ENCODE measurements around the gene BTBD16. TPM values are rescaled to one million over a fixed set of nuclear protein-coding genes. Genes with fewer than 3 reads are reported as not detected.

The BTBD16 gene
- total RNA-seq, 1 donor from 2014 or later, result 0.35 TPM

DNA sequence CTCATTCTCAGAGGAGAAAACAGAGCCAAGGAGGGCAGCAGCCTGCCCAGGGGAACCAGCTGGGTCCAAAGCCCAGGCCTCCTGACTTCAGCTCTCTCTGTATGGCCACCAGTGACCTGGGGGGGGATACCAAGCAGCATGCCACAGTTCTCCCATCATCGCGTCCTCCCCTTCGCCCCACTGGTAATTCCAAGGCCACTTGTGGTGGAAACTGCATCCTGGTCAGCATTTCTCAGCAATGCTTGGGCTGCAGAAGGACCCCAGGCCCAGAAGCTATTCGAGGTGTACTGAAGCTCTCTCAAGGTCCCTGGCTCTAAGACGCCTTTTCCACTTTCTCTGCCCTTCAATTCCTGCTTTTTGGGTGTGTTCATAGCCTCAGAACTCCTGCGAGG is 27.1 kb downstream of the BTBD16 start:
- TF ChIP-seq, protein P1, sequence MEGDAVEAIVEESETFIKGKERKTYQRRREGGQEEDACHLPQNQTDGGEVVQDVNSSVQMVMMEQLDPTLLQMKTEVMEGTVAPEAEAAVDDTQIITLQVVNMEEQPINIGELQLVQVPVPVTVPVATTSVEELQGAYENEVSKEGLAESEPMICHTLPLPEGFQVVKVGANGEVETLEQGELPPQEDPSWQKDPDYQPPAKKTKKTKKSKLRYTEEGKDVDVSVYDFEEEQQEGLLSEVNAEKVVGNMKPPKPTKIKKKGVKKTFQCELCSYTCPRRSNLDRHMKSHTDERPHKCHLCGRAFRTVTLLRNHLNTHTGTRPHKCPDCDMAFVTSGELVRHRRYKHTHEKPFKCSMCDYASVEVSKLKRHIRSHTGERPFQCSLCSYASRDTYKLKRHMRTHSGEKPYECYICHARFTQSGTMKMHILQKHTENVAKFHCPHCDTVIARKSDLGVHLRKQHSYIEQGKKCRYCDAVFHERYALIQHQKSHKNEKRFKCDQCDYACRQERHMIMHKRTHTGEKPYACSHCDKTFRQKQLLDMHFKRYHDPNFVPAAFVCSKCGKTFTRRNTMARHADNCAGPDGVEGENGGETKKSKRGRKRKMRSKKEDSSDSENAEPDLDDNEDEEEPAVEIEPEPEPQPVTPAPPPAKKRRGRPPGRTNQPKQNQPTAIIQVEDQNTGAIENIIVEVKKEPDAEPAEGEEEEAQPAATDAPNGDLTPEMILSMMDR (IDR thresholded peaks at IDR 0.05), result no peak
- ATAC-seq, result no peak
- Histone ChIP-seq H3K27ac (no peak overlapping the region), H3K27me3 (no peaks in the 10 kb centered on the region), H3K4me3 (no peak overlapping the region), H3K36me3 (no peaks in the 10 kb centered on the region), H3K9me3 (no peaks in the 10 kb centered on the region), H3K4me1 (peaks cover 4% of the 10 kb centered on the region)
- intact Hi-C loops (cut with DNase I), result loop anchor here (10.0 kb wide), 1 partner anchor 137 kb away; no protein-coding TSS in a partner anchor
- DNase-seq, result no peak

DNA sequence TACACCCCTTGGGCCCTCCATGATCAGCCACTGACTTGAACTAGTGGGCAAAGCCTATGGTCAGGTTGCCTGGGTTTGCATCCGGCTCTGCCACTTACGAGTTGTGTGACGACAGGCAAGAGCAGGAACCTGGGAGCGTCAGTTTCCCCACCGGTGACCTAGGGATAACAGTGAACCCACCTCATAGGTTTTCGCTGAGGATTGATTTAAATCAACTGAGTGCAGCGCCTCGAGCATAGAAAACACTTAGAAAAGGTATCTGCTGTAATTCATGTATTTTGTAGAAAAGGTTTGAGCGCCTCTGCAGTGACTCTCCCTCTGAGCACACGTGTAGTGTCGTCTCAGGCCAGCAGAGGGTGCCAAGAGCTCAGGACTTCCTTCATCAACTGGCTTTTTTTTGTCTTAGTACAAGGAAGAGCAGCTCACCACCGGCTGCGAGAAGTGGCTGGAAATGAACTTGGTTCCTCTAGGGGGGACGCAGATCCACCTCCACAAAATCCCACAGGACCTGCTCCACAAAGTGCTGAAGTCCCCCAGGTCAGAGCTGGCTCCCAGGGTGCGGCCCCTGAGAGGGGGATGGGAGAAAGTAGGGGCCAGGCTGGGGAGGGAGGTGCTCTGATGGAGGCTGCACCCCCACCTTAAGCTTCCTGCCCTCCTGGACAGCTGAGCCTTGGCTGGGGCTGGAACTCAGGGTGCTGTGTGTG is 27.7 kb downstream of the BTBD16 start:
- TF ChIP-seq, protein P1 (IDR thresholded peaks at IDR 0.05), result peak; percentile 93
- intact Hi-C loops (cut with DNase I), result loop anchor here (10.0 kb wide), 1 partner anchor 136 kb away; no protein-coding TSS in a partner anchor
- Histone ChIP-seq H3K9me3 (no peaks in the 10 kb centered on the region), H3K4me3 (no peak overlapping the region), H3K4me1 (peaks cover 4% of the 10 kb centered on the region), H3K27me3 (no peaks in the 10 kb centered on the region), H3K36me3 (no peaks in the 10 kb centered on the region), H3K27ac (no peak overlapping the region)
- peak; percentile 76 for DNase-seq
- ATAC-seq, result peak; percentile 88

DNA sequence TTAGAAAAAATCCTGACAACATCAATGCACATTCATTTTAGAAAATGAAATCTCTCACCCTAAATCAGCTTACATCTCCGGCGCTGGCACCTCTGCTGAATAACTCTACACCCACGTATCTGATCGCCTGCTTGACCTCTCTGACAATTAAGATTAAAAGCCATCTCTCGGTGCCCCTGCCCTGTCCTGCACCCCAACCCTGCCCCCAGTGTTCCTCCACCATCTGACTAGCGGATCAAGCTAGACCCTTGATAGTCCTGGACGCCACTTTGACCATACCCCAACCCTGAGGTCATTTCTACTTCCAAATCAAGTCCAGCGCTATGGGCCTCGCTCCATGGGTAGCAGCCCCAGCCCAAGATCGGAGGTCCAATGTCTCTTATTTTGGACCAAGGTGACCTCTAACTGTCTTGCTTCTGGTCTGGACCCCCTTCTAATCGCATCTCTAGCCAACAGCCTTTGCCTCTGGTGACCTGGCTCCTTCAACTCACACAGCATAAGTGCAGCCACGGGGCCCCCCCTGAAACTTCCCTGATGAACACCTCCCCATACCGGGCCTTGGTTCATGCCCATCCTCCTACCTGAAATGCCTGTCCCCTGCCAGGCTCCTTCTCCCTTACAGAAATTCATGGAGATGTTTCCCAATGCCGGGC is 28.5 kb downstream of the BTBD16 start:
- intact Hi-C loops (cut with DNase I), result loop anchor here (10.0 kb wide), 1 partner anchor 135 kb away; no protein-coding TSS in a partner anchor
- H3K4me3 ChIP-seq, result no peak overlapping the region
- TF ChIP-seq, protein P1 (IDR thresholded peaks at IDR 0.05), result no peak

DNA sequence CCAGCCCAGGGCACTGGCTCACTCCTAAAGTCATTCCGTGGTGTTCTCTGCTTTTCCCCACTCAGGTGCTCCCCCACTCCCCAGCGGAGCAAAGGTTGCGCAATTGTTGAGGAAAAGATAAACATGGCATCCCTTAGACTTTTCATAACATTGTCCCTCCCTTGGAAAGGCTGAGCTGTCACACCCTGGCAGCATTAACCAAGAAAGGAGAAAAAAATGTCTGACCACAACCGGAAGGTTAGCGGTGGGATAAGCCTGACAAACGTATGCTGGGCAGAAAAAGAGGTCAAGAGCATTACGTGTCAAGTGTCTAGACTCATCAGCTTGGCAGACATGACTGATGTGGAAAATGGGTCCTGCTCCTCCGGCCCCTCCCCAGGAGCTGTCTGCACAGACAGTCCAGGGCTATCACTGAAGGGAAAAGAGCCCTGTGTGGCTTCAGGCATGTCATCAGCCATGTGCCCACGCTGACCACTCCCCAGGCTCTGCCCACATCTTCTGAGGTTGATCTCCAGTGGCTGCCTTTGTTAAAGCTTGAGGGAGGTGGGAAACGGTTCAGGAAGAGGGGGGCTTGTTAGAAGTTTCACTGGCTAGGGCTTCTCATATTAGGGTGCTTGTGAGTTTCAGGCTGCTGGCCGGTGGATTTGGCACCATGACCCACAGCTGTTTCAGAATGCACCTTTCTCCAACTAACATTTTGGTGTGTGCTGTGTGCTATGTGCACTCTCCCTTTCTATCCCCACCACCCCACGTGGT is 30.1 kb downstream of the BTBD16 start:
- TF ChIP-seq, protein P1 (IDR thresholded peaks at IDR 0.05), result no peak
- ATAC-seq, result no peak

More for the DNA sequence above, 28.5 kb downstream of the BTBD16 start:
- Histone ChIP-seq H3K4me1 (peaks cover 4% of the 10 kb centered on the region), H3K27ac (no peak overlapping the region), H3K36me3 (no peaks in the 10 kb centered on the region), H3K9me3 (no peaks in the 10 kb centered on the region), H3K27me3 (no peaks in the 10 kb centered on the region)
- no peak for DNase-seq
- no peak for ATAC-seq

DNA sequence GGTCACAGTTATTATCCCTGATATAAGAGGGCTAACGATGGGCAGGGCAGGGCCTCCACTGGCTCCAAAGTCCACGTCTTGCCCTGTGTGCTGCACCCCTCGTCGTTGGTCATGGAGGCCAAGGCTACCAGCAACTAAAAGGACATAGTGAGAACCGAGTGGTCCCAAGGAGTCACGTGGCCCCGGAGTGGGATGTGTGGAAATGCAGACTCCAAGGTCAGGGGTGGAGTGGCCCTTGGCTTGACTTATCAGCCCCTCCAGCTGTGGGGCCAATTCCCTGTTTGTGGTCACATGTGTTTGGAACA is 30.7 kb downstream of the BTBD16 start:
- TF ChIP-seq, protein P1 (IDR thresholded peaks at IDR 0.05), result no peak
- Histone ChIP-seq H3K4me1 (peaks cover 4% of the 10 kb centered on the region), H3K27me3 (no peaks in the 10 kb centered on the region), H3K4me3 (no peak overlapping the region), H3K27ac (no peak overlapping the region), H3K9me3 (no peaks in the 10 kb centered on the region), H3K36me3 (no peaks in the 10 kb centered on the region)
- ATAC-seq (no peak), DNase-seq (no peak)
- intact Hi-C loops (cut with DNase I), result no loop called here

More for the DNA sequence above, 30.1 kb downstream of the BTBD16 start:
- Histone ChIP-seq H3K4me1 (peaks cover 4% of the 10 kb centered on the region), H3K36me3 (no peaks in the 10 kb centered on the region), H3K4me3 (no peak overlapping the region), H3K9me3 (no peaks in the 10 kb centered on the region), H3K27me3 (no peaks in the 10 kb centered on the region), H3K27ac (no peak overlapping the region)
- no peak for DNase-seq
- intact Hi-C loops (cut with DNase I), result no loop called here
